Upper lobe of right lung (tissue), 1 donor: ENCODE data around the gene CPVL. TPM values are rescaled to one million over a fixed set of nuclear protein-coding genes. Genes with fewer than 3 reads are reported as not detected.

ENCODE experiments used
- ATAC-seq: fragments of 200-7000 bp; cut with Tn5 transposase; one replicate; pipeline ENCODE4 v1.9.1; 2020; ENCODE audit warnings: mild to moderate bottlenecking, moderate library complexity
- DNase-seq: peaks from one replicate; pipeline ENCODE4 v3.0.0-alpha.2; 2020
- H3K27ac ChIP-seq: fragments of 200-600 bp; one replicate; pipeline ENCODE4 v1.8.0; 2022
- H3K27me3 ChIP-seq: fragments of 200-600 bp; one replicate; pipeline ENCODE4 v1.8.0; 2022; ENCODE audit warnings: mild to moderate bottlenecking
- H3K36me3 ChIP-seq: fragments of 200-600 bp; one replicate; pipeline ENCODE4 v1.8.0; 2022
- H3K4me1 ChIP-seq: fragments of 200-600 bp; one replicate; pipeline ENCODE4 v1.8.0; 2022
- H3K4me3 ChIP-seq: fragments of 200-600 bp; one replicate; pipeline ENCODE4 v1.8.0; 2022; ENCODE audit warnings: mild to moderate bottlenecking
- H3K9me3 ChIP-seq: fragments of 200-600 bp; one replicate; pipeline ENCODE4 v1.8.0; 2022
- intact Hi-C: fragments of 100-400 bp; cut with DNase I; formaldehyde crosslinking; loops from one replicate; pipeline ENCODE4 v1.11.0; 2022
- total RNA-seq: library from RNA; stranded (reverse); fragmentation: NEBNext Ultra II Directional; extraction: Animal tissue kit (Norgen Biotek cat#: 25700); gene quantifications from one replicate; pipeline ENCODE4 v1.2.1, GENCODE V29; 2021
- TF ChIP-seq, protein P1 (sequence below): fragments of 200-600 bp; IDR thresholded peaks from one replicate; pipeline ENCODE4 v1.8.0; 2022; ENCODE audit warnings: antibody characterized with exemption
- donor health status: DM: no; HTN: yes; CAD: no; lungs with severe emphysema.

Gene CPVL
- total RNA-seq, 1 donor from 2014 or later, result 31.9 TPM

DNA sequence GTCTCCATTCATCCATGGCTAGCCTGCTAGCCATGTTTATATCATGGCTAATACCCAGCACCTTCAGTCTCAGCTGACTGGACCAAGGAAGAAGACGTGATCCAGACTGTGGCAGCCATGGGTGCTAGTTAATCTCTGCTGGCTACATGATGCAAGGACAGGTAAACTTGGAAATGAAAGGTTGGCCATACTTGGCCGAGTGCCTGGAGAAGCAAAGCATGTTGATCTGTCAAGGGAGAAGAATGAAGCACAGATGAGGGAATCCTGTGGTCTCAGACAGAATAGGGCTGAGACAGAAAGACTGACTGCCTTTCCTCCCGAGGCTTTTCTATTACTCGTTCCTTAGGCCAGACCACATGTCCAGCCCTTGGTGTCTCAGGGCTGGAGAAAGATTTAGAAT, 41.1 kb downstream of the CPVL start:
- intact Hi-C loops, result loop anchor here (10.0 kb wide), 1 partner anchor 150 kb away; the partner anchor contains the start of gene TRIL
- ATAC-seq (no peak), DNase-seq (no peak)
- Histone ChIP-seq H3K4me1 (peaks cover 15% of the 10 kb centered on the region), H3K27ac (no peak overlapping the region), H3K27me3 (peaks cover 4% of the 10 kb centered on the region), H3K36me3 (no peaks in the 10 kb centered on the region), H3K9me3 (no peaks in the 10 kb centered on the region), H3K4me3 (no peak overlapping the region)
- TF ChIP-seq, protein P1, sequence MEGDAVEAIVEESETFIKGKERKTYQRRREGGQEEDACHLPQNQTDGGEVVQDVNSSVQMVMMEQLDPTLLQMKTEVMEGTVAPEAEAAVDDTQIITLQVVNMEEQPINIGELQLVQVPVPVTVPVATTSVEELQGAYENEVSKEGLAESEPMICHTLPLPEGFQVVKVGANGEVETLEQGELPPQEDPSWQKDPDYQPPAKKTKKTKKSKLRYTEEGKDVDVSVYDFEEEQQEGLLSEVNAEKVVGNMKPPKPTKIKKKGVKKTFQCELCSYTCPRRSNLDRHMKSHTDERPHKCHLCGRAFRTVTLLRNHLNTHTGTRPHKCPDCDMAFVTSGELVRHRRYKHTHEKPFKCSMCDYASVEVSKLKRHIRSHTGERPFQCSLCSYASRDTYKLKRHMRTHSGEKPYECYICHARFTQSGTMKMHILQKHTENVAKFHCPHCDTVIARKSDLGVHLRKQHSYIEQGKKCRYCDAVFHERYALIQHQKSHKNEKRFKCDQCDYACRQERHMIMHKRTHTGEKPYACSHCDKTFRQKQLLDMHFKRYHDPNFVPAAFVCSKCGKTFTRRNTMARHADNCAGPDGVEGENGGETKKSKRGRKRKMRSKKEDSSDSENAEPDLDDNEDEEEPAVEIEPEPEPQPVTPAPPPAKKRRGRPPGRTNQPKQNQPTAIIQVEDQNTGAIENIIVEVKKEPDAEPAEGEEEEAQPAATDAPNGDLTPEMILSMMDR, result no peak

DNA sequence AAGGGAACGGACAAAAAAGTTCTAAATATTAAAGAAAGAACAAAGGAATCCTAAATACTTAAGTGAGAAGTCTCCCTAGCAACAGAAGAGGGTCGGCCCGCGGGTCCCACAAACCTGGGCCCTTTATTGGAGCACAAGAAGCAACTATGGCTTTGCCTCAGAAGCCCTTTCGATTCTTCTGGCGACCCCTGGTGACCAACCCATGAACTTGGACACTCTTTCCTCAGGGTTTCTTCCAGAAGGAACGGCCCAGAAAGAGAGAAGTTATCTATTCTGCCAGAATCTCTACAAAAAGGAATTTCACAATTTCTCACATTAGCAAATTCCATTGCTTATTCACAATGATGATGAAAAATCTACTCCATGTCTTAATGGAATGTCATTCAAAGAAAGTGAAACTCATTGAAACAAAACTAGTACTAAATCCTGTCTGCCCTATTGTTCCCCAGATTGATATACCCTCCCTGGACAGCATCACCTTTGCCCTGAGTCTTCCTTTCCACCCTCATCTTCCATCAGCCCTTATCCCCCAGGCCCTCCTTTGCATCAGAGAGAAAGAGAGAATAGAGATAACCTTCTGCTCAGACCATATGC, 43.7 kb downstream of the CPVL start:
- Histone ChIP-seq H3K4me1 (peaks cover 17% of the 10 kb centered on the region), H3K36me3 (no peaks in the 10 kb centered on the region), H3K4me3 (no peak overlapping the region), H3K9me3 (no peaks in the 10 kb centered on the region), H3K27ac (no peak overlapping the region), H3K27me3 (no peaks in the 10 kb centered on the region)
- TF ChIP-seq, protein P1, result peak; percentile 68
- ATAC-seq (peak; percentile 76), DNase-seq (peak; percentile 68)
- intact Hi-C loops, result loop anchor here (5.0 to 10.0 kb wide), 2 partner anchors 148 to 180 kb away; partner anchors contain the start of gene TRIL

DNA sequence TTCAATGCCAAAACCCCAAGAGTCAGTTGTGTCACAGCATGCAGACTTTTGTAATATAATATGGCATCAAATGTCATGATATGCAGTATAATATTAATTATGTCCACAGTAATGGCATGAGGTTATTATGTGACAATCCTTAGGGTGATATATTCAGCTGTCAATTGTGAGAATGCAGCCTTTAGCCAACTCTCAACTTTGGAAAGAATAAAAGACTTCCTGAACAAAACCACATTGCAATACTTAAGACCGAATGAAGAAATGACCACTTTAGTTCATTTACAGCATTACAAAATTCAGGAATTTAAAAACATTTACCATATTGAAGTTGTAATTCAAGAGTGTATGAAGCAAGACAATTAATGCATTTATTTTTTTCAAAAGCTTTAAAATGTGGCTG, 45.4 kb downstream of the CPVL start:
- H3K27me3 ChIP-seq, result no peaks in the 10 kb centered on the region
- no peaks in the 10 kb centered on the region for H3K36me3 ChIP-seq
- TF ChIP-seq, protein P1, result no peak
- peaks cover 17% of the 10 kb centered on the region for H3K4me1 ChIP-seq
- no peaks in the 10 kb centered on the region for H3K9me3 ChIP-seq
- intact Hi-C loops, result loop anchor here (5.0 to 10.0 kb wide), 2 partner anchors 146 to 179 kb away; partner anchors contain the start of gene TRIL
- no peak overlapping the region for H3K4me3 ChIP-seq
- H3K27ac ChIP-seq, result no peak overlapping the region
- DNase-seq (no peak), ATAC-seq (no peak)

DNA sequence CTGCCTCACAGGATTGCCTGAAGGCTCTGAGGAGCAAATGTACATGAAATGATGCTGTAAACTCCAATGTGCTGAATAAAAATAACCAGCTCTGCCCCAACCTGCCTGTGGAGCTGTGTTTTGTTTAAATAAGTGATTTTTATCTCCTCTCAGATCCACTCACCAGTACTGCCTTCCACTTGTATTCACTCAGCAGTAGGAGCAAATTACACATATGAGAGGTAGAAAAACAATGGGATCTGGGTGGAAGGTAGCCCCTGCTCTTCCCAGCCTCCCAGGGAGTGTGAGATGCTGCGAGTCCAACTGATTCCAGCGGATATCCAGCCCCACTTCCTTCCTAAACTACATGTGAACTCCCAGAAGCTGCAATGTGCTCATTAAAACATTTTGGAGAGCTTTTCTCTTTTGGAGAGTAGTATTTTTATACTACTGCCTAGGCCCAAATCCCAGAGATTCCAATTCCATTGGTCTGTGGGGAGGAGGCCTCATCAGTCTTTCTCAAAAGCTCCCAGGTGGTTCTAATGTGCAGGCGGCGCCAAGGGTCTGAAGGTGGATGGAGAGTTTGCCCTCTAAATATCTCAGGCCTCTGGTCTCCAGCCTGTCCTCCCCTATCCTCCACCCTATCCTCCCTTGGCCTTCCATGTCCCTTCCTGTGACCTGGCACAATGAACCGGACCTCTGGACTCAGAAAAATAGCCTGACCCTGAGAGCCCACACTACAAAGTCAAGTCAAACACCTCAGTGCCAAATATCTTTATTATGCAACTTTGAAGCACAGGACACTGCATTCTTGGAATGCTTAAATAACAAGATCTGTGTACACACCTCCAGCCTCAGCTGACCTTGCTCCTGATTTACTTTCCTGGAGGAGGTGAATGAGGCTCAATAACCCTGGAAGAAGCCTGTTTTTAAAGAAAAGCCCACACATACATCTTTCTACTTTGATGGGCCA, 46.2 kb downstream of the CPVL start:
- no peak for DNase-seq
- ATAC-seq, result peak; percentile 55
- H3K27me3 ChIP-seq, result no peaks in the 10 kb centered on the region
- intact Hi-C loops, result loop anchor here (5.0 to 10.0 kb wide), 2 partner anchors 145 to 178 kb away; partner anchors contain the start of gene TRIL
- no peak overlapping the region for H3K27ac ChIP-seq
- no peaks in the 10 kb centered on the region for H3K36me3 ChIP-seq
- TF ChIP-seq, protein P1, result no peak
- no peaks in the 10 kb centered on the region for H3K9me3 ChIP-seq
- peaks cover 17% of the 10 kb centered on the region for H3K4me1 ChIP-seq
- no peak overlapping the region for H3K4me3 ChIP-seq

DNA sequence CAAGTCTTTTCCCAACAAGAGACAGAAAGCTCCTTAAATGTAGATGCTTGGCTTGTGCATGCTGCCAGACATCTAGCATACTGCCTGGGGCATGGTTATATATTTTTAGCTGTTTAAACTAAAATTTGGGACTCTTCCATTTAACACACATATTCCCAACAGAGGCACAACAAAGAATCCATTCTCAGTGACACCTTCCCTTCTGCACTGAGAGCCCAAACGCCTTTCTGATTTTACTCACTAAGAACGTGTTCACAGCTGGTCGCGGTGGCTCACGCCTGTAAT, 49.9 kb downstream of the CPVL start:
- ATAC-seq (no peak), DNase-seq (no peak)
- Histone ChIP-seq H3K4me3 (no peak overlapping the region), H3K9me3 (no peaks in the 10 kb centered on the region), H3K4me1 (peaks cover 19% of the 10 kb centered on the region), H3K27me3 (no peaks in the 10 kb centered on the region), H3K36me3 (no peaks in the 10 kb centered on the region), H3K27ac (no peak overlapping the region)
- intact Hi-C loops, result no loop called here
- TF ChIP-seq, protein P1, result no peak
